ENCODE results near the gene SOCS3.

GRCh38 chr17:78329263-78330059 lies 30.4 kb downstream of the SOCS3 start:
- no peak for TF ChIP-seq POLR2AphosphoS5 (IDR thresholded peaks at IDR 0.05; ENCODE audit: borderline replicate concordance, low read depth, low read length)
- no peak for TF ChIP-seq EZH2 (IDR thresholded peaks at IDR 0.05)

All from SK-N-MC (cell line).